ENCODE results near the gene SMAD5.

The SMAD5 gene

GRCh38 chr5:136115183-136115865, 17.3 kb upstream of the SMAD5 start:
- no peak for DNase-seq (ENCODE audit: low read depth in 2 of 2)

GRCh38 chr5:136120529-136120928, 12.1 kb upstream of the SMAD5 start:
- no peak for DNase-seq (ENCODE audit: low read depth in 2 of 2)

GRCh38 chr5:136123236-136123768, 9.3 kb upstream of the SMAD5 start:
- no peak for DNase-seq (ENCODE audit: low read depth in 2 of 2)

- no peak for DNase-seq (ENCODE audit: low read depth in 2 of 2)
Measured at GRCh38 chr5:136127560-136127959, 5.1 kb upstream of the SMAD5 start.

- DNase-seq (ENCODE audit: low read depth in 2 of 2): no peak
Measured at GRCh38 chr5:136128481-136128880, 4.2 kb upstream of the SMAD5 start.

- no peak for DNase-seq (ENCODE audit: low read depth in 2 of 2)
Measured at GRCh38 chr5:136129445-136129844, 3.2 kb upstream of the SMAD5 start.

GRCh38 chr5:136130581-136130980, 2.1 kb upstream of the SMAD5 start:
- DNase-seq (ENCODE audit: low read depth in 2 of 2): no peak

GRCh38 chr5:136132087-136132486, 558 bp upstream of the SMAD5 start:
- no peak for DNase-seq (ENCODE audit: low read depth in 2 of 2)

- no peak for DNase-seq (ENCODE audit: low read depth in 2 of 2)
Measured at GRCh38 chr5:136133222-136133921, 727 bp downstream of the SMAD5 start.

GRCh38 chr5:136133922-136134379, 1.3 kb downstream of the SMAD5 start:
- no peak for DNase-seq (ENCODE audit: low read depth in 2 of 2)

- no peak for DNase-seq (ENCODE audit: low read depth in 2 of 2)
Measured at GRCh38 chr5:136134653-136135052, 2.0 kb downstream of the SMAD5 start.

GRCh38 chr5:136135536-136135935, 2.9 kb downstream of the SMAD5 start:
- no peak for DNase-seq (ENCODE audit: low read depth in 2 of 2)

GRCh38 chr5:136137497-136138220, 5.0 kb downstream of the SMAD5 start:
- no peak for DNase-seq (ENCODE audit: low read depth in 2 of 2)

GRCh38 chr5:136141561-136141960, 8.9 kb downstream of the SMAD5 start:
- no peak for DNase-seq (ENCODE audit: low read depth in 2 of 2)

GRCh38 chr5:136143312-136143711, 10.7 kb downstream of the SMAD5 start:
- DNase-seq (ENCODE audit: low read depth in 2 of 2): no peak

- DNase-seq (ENCODE audit: low read depth in 2 of 2): no peak
Measured at GRCh38 chr5:136143763-136144162, 11.1 kb downstream of the SMAD5 start.

- no peak for DNase-seq (ENCODE audit: low read depth in 2 of 2)
Measured at GRCh38 chr5:136145030-136145429, 12.4 kb downstream of the SMAD5 start.

GRCh38 chr5:136146201-136146600, 13.6 kb downstream of the SMAD5 start:
- no peak for DNase-seq (ENCODE audit: low read depth in 2 of 2)

GRCh38 chr5:136147632-136148031, 15.0 kb downstream of the SMAD5 start:
- no peak for DNase-seq (ENCODE audit: low read depth in 2 of 2)

- no peak for DNase-seq (ENCODE audit: low read depth in 2 of 2)
Measured at GRCh38 chr5:136149891-136150290, 17.2 kb downstream of the SMAD5 start.

GRCh38 chr5:136153581-136154236, 21.1 kb downstream of the SMAD5 start:
- DNase-seq (ENCODE audit: low read depth in 2 of 2): no peak

GRCh38 chr5:136155078-136155477, 22.4 kb downstream of the SMAD5 start:
- no peak for DNase-seq (ENCODE audit: low read depth in 2 of 2)

Measured in stimulated activated CD4-positive, alpha-beta T cell treated with anti-CD3 and anti-CD28 coated beads, Interleukin-4, amount 100 ng/mL, for 48 hours (primary cell).